Tibial nerve (tissue), 4 donors: ENCODE data around the gene TNFSF12. TPM values are rescaled to one million over a fixed set of nuclear protein-coding genes. Genes with fewer than 3 reads are reported as not detected.
A peak's percentile ranks its signal among the peaks of the same experiment; 100 is the strongest.

ENCODE experiments used
- DNase-seq, 2 donors: peaks; one replicate each; pipeline ENCODE4 v3.0.0-alpha.2; 2019; ENCODE audit warnings: low spot score in 2 of 2
- H3K27ac ChIP-seq, 4 donors: fragments of 200-600 bp; sonication (generic) in 3 of 4; one replicate each; pipeline ENCODE4 v1.5.1; 2017 to 2019; ENCODE audit warnings: mild to moderate bottlenecking in 1 of 4
- H3K27me3 ChIP-seq, 2 donors: fragments of 200-600 bp; sonication (generic) in 1 of 2; one replicate each; pipeline versions ENCODE4 v1.5.1 to v1.6.0; 2017 to 2019
- H3K36me3 ChIP-seq, 3 donors: fragments of 200-600 bp; sonication (generic); one replicate each; pipeline ENCODE4 v1.5.1; 2018 to 2019
- H3K4me1 ChIP-seq, 4 donors: fragments of 200-600 bp; sonication (generic) in 3 of 4; one replicate each; pipeline ENCODE4 v1.5.1; 2017 to 2019
- H3K4me3 ChIP-seq, 4 donors: fragments of 200-600 bp; sonication (generic) in 3 of 4; one replicate each; pipeline ENCODE4 v1.5.1; 2017 to 2019; ENCODE audit warnings: mild to moderate bottlenecking in 1 of 4, moderate library complexity in 1 of 4
- H3K9me3 ChIP-seq, 4 donors: fragments of 200-600 bp; sonication (generic) in 3 of 4; one replicate each; pipeline ENCODE4 v1.5.1; 2017 to 2019
- CTCF ChIP-seq, 5 experiments: fragments of 200-600 bp in 3 of 5; fragments of 450-650 bp in 2 of 5; sonication (generic) in 3 of 5; IDR thresholded peaks; one replicate each; pipeline ENCODE4 v1.5.1; 2016 to 2019; ENCODE audit warnings: antibody characterized with exemption in 5 of 5, mild to moderate bottlenecking in 3 of 5, moderate library complexity in 2 of 5
- EP300 ChIP-seq, 2 donors: sonication (generic); formaldehyde crosslinking; IDR thresholded peaks; one replicate each; pipeline ENCODE4 v1.6.1; 2017; ENCODE audit warnings: antibody characterized with exemption in 2 of 2, mild to moderate bottlenecking in 1 of 2
- POLR2A ChIP-seq, 2 donors: fragments of 450-650 bp; IDR thresholded peaks; one replicate each; pipeline ENCODE4 v1.6.1; 2017; ENCODE audit warnings: antibody characterized with exemption in 2 of 2, mild to moderate bottlenecking in 2 of 2, moderate library complexity in 2 of 2
- WGBS, 2 donors: methylation state at CpG; one replicate each; pipeline ENCODE4 v1.1.5; 2018; 5-methylcytosine and 5-hydroxymethylcytosine counted together
- total RNA-seq, 4 donors: library from RNA; depleted of rRNA; stranded (reverse); fragments of >200 nt; gene quantifications; one replicate each; pipeline ENCODE4 v1.1.0, GENCODE V29; 2016

Gene TNFSF12
- total RNA-seq, 4 donors from 2014 or later, result 59.4 to 109 (median 98.8) TPM

DNA sequence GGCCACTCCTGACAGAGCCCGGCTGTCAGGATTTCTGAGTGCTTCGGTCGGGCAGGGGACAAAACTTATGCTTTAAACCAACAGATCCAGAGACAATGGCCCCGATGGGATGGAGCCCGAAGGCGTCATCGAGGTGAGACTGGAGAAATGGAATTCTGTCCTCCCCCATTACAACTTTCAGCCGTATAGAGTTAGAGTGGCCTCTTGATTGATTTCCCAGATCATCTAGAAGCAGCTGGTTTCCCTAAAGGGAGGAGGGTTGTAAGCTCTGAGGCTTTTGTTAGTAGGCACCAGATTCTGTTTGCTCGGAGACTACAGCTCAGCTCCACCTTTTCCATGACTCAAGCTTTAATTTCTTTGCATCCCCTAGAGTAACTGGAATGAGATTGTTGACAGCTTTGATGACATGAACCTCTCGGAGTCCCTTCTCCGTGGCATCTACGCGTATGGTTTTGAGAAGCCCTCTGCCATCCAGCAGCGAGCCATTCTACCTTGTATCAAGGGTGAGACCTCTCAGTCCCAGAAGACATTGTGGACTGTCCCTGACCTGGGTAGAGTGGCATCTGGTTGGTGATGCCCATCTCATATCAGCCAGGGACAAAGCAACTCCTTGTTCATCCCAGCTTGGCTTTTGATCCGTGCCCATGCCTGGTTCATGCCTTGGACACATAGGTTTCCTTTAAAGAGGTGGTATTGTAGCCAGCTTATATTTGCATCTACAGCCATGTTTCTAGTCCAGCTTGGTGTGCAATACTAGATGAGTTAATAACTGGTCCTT, 25.5 kb downstream of the TNFSF12 start:
- TF ChIP-seq EP300 (IDR thresholded peaks at IDR 0.05) (no peak), POLR2A (IDR thresholded peaks at IDR 0.05) (no peak), CTCF (IDR thresholded peaks at IDR 0.05) (no peak)
- H3K4me3 ChIP-seq, result peak overlapping the region; percentile 96 to 98 (median 97)
- no peaks in the 10 kb centered on the region for H3K27me3 ChIP-seq
- DNase-seq, result no peak
- peak overlapping the region; percentile 98 to 100 (median 100) for H3K27ac ChIP-seq
- peaks cover 4 to 76% (median 34%) of the 10 kb centered on the region in 3 donors for H3K36me3 ChIP-seq
- H3K9me3 ChIP-seq, result no peaks in the 10 kb centered on the region
- WGBS, 2 donors, result 14 to 21% methylated on average over 14 of the region's 15 CpGs
- H3K4me1 ChIP-seq, result peaks cover 0 to 66% (median 32%) of the 10 kb centered on the region in 4 donors

DNA sequence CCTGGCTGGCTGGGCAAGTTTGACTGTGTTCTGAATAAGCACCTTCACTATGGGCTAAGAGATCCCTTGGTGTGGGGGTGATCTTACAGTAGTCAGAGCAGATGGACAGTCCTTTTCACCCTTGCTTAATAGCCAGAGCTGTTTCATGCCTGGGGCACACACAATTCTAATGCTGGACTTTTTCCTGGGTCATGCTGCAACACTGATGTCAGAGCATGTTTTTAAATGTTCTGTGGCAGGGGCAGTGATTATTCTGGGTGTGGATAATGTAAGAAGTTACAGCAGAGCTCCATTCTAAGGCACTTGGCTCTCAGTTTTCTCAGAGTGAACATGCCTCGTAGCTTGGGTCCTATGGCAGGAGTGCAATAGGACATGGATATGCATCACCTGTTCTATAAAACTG, 26.6 kb downstream of the TNFSF12 start:
- H3K27ac ChIP-seq, result peak overlapping the region in 2 of 4 donors; percentile 48 to 55
- H3K36me3 ChIP-seq, result peaks cover 4 to 72% (median 29%) of the 10 kb centered on the region in 3 donors
- H3K9me3 ChIP-seq, result no peaks in the 10 kb centered on the region
- 86 to 100% methylated on average over 1 of the region's 1 CpG for WGBS, 2 donors
- peaks cover 0 to 77% (median 42%) of the 10 kb centered on the region in 4 donors for H3K4me1 ChIP-seq
- DNase-seq, result no peak
- TF ChIP-seq POLR2A (IDR thresholded peaks at IDR 0.05), result no peak
- TF ChIP-seq EP300 (IDR thresholded peaks at IDR 0.05), result no peak
- TF ChIP-seq CTCF (IDR thresholded peaks at IDR 0.05), result no peak
- H3K27me3 ChIP-seq, result no peaks in the 10 kb centered on the region
- no peak overlapping the region for H3K4me3 ChIP-seq

- DNase-seq, result no peak
- TF ChIP-seq CTCF (IDR thresholded peaks at IDR 0.05) (no peak), EP300 (IDR thresholded peaks at IDR 0.05) (no peak)
- 67 to 70% methylated on average over 7 of the region's 7 CpGs for WGBS, 2 donors
- peaks cover 4 to 72% (median 27%) of the 10 kb centered on the region in 3 donors for H3K36me3 ChIP-seq
- peaks cover 0 to 81% (median 45%) of the 10 kb centered on the region in 4 donors for H3K4me1 ChIP-seq
- H3K27ac ChIP-seq, result peak overlapping the region in 2 of 4 donors; percentile 48 to 55
- no peaks in the 10 kb centered on the region for H3K27me3 ChIP-seq
- no peaks in the 10 kb centered on the region for H3K9me3 ChIP-seq
- H3K4me3 ChIP-seq, result no peak overlapping the region
Measured at GRCh38 chr17:7575959-7576358, 27.1 kb downstream of the TNFSF12 start.

DNA sequence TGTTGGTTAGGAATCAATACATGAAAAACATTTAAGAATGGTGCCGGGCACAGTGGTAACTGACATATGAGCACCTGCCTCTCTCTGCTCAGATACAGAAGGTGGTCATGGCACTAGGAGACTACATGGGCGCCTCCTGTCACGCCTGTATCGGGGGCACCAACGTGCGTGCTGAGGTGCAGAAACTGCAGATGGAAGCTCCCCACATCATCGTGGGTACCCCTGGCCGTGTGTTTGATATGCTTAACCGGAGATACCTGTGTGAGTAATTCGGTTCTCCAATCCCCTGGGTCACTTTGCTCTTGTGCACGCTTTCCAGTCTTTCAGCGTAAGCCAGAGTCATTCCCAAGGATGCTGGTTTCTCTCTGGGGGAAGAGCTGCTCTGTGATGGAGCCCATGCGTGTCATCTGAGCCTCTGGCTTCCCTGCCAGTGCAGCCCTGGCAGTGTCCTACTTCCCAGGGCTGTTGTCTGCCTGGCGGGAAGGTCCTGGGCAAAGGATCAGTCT, 27.6 kb downstream of the TNFSF12 start:
- Histone ChIP-seq H3K9me3 (no peaks in the 10 kb centered on the region), H3K27me3 (no peaks in the 10 kb centered on the region), H3K4me3 (no peak overlapping the region), H3K4me1 (peaks cover 0 to 81% (median 48%) of the 10 kb centered on the region in 4 donors), H3K36me3 (peaks cover 4 to 73% (median 27%) of the 10 kb centered on the region in 3 donors), H3K27ac (no peak overlapping the region)
- 80% methylated on average over 14 of the region's 14 CpGs for WGBS, 2 donors
- TF ChIP-seq POLR2A (IDR thresholded peaks at IDR 0.05) (no peak), EP300 (IDR thresholded peaks at IDR 0.05) (no peak), CTCF (IDR thresholded peaks at IDR 0.05) (no peak)
- DNase-seq, result no peak
